Measurements from ENCODE around the gene ACAD8. TPM values are rescaled to one million over a fixed set of nuclear protein-coding genes. Genes with fewer than 3 reads are reported as not detected.
A peak's percentile ranks its signal among the peaks of the same experiment; 100 is the strongest.
"Not testable (repeated sequence)": the region's sequence is repeated elsewhere in the genome, so short reads cannot be mapped to it uniquely, and the experiment has no call there.

Gene ACAD8
- total and polyA plus RNA-seq, 4 donors = 25.9 to 53.5 (median 36.7) TPM

DNA sequence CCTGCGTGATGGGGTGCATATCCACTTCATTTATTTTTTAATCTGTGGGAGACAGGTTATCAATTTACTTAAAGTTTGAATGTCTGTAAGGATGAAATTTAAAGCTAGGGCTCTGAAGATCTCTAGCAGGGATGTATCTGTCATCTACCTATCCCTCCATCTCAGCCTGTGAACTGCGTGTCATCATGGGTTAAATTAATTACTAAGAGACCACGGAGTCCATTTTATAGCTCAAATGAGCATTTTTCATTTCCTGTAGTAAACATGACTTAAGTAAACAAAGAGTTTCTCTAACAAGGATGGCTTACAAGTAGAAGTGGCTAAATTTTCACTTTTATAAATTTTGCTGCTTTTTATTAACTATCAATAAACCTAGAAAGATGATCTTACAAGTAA is 19.9 kb downstream of the ACAD8 start:
- no peak overlapping the region for H3K27ac ChIP-seq (ENCODE audit: low read depth, low read length)
- no peak for DNase-seq (ENCODE audit: low read depth in 4 of 6, low spot score in 6 of 6)
- no peak overlapping the region for H3K4me3 ChIP-seq (ENCODE audit: low read depth, low read length)
- H3K27me3 ChIP-seq (ENCODE audit: control insufficient read depth, insufficient read depth, low read length) = peaks cover 64% of the 10 kb centered on the region
- peaks cover 20% of the 10 kb centered on the region for H3K4me1 ChIP-seq (ENCODE audit: control insufficient read depth, insufficient read depth, low read length)
- no peaks in the 10 kb centered on the region for H3K9me3 ChIP-seq (ENCODE audit: control insufficient read depth, insufficient read depth, low read length)
- WGBS (ENCODE audit: insufficient coverage) = no CpG with 5 or more reads among the region's 3 CpGs
- H3K36me3 ChIP-seq (ENCODE audit: control insufficient read depth, insufficient read depth, low read length) = no peaks in the 10 kb centered on the region

DNA sequence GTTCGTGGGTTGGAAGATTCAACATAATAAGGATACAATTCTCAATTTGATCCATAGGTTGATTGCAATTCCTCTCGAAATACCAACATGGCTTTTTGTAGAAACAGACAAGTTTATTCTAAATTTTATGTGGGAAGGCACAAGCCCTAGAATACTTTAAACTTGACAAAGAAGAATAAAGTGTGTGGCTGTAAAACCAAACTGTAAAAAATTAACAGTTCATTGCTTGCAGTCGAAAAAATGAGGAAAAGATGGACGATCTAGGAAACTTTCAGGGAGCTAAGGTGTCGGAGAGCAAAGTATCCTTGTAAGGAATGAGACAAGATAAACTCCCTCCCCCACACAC is 21.8 kb downstream of the ACAD8 start:
- Histone ChIP-seq H3K4me1 (ENCODE audit: control insufficient read depth, insufficient read depth, low read length) (peaks cover 20% of the 10 kb centered on the region), H3K4me3 (ENCODE audit: low read depth, low read length) (no peak overlapping the region), H3K27ac (ENCODE audit: low read depth, low read length) (no peak overlapping the region), H3K36me3 (ENCODE audit: control insufficient read depth, insufficient read depth, low read length) (no peaks in the 10 kb centered on the region), H3K27me3 (ENCODE audit: control insufficient read depth, insufficient read depth, low read length) (peaks cover 67% of the 10 kb centered on the region), H3K9me3 (ENCODE audit: control insufficient read depth, insufficient read depth, low read length) (no peaks in the 10 kb centered on the region)
- DNase-seq (ENCODE audit: low read depth in 4 of 6, low spot score in 6 of 6) = no peak
- WGBS (ENCODE audit: insufficient coverage) = no CpG with 5 or more reads among the region's 5 CpGs

DNA sequence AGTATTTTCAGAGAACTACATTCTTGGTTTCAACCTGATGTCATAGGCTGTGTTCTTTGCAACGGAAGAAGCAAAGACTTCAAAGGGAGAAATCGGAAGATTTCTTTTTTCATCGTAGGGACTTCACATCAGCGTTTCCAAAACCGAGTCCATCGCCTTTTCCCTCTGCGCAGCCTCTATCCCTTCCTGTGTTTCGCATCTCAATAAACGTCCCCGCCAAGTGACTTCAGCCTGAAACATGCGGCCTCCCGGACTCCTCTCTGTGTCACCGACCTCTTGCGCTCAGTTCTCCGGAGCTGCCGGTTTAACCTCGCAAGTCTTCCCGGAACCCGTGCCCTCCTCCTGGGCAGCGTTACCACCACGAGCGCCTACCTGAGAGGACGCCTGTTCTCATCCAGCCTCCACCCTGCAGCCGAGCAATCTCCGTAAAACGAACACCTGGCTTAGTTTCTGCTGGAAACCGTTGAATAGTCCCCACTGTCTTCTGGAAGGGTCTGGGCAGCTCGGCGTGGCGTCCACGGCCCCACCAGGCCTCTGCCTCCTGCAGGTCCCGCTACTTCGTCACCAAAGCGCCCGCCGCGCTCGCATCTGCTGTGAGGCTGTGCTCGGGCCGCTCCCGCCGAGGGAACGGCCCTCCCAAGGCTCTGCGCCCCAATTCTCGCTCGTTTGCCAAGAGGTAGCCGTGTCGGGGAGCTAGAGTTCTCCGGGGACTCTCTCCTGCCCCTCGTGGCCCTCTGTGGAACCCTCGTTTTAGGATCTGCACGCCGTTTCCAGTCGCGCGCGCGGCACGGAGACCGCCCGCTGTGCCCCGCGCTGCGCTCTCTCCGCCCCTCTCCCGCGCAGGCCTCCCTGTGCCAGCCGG is 22.4 kb downstream of the ACAD8 start, which contains the start of gene GLB1L3:
GLB1L3 (plus strand) TSS at position 846 of the 862 bp plus-strand sequence. CDS start 362 bp downstream, outside the sequence.
- under 1% methylated on average over 68 of the region's 68 CpGs for WGBS (ENCODE audit: insufficient coverage)
- Histone ChIP-seq H3K27me3 (ENCODE audit: control insufficient read depth, insufficient read depth, low read length) (peaks cover 67% of the 10 kb centered on the region), H3K4me1 (ENCODE audit: control insufficient read depth, insufficient read depth, low read length) (peaks cover 20% of the 10 kb centered on the region), H3K4me3 (ENCODE audit: low read depth, low read length) (peak within 1 kb of the TSS; percentile 40), H3K9me3 (ENCODE audit: control insufficient read depth, insufficient read depth, low read length) (no peaks in the 10 kb centered on the region), H3K27ac (ENCODE audit: low read depth, low read length) (no peak within 1 kb of the TSS), H3K36me3 (ENCODE audit: control insufficient read depth, insufficient read depth, low read length) (no peaks in the 10 kb centered on the region)
- DNase-seq (ENCODE audit: low read depth in 4 of 6, low spot score in 6 of 6) = peak in 4 of 6 donors; percentile 28 to 87 (median 60)

DNA sequence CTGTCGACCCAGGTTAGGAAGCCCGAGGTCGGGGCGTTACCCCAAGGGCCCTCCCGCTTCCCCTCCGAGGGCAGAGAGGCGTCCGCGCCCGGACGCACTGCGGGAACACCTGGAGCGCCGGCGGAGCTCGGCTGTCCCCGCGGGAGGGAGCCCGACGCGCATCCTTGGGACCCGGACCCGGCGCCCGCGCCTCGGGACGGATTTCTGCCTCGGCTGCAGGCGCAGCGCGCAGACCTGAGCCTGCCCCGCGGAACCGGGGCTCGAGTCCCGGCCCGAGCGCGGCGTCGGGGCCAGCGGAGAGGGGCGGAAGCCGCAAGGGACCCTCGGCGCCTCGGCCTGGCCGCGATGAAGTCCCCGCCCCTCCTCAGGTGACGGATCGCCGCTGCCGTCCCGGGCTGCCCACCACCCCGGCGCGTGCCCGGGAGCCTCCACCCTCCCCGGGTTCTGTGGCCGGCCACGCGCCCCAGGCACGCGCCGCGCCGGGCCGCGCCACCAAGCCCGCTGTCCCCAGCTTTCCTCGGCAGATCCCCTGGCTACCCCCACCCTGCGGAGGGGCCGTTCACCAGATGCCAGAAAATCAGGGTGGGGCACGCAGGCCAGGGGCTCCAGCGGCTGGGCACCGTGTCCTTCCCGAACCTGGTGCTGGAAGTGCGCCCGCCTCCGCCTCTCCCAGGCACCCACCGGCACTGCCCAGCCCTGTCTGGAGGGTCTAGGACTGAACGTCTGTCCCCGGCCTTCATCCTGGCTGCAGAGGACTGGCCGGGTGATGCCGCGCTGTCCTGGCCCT is 23.2 kb downstream of the ACAD8 start:
- H3K4me1 ChIP-seq (ENCODE audit: control insufficient read depth, insufficient read depth, low read length) = peaks cover 20% of the 10 kb centered on the region
- H3K27me3 ChIP-seq (ENCODE audit: control insufficient read depth, insufficient read depth, low read length) = peaks cover 66% of the 10 kb centered on the region
- WGBS (ENCODE audit: insufficient coverage) = under 1% methylated on average over 88 of the region's 88 CpGs
- no peak overlapping the region for H3K4me3 ChIP-seq (ENCODE audit: low read depth, low read length)
- DNase-seq (ENCODE audit: low read depth in 4 of 6, low spot score in 6 of 6) = peak in 1 of 6 donors; percentile 52
- H3K9me3 ChIP-seq (ENCODE audit: control insufficient read depth, insufficient read depth, low read length) = no peaks in the 10 kb centered on the region
- no peak overlapping the region for H3K27ac ChIP-seq (ENCODE audit: low read depth, low read length)
- H3K36me3 ChIP-seq (ENCODE audit: control insufficient read depth, insufficient read depth, low read length) = no peaks in the 10 kb centered on the region

DNA sequence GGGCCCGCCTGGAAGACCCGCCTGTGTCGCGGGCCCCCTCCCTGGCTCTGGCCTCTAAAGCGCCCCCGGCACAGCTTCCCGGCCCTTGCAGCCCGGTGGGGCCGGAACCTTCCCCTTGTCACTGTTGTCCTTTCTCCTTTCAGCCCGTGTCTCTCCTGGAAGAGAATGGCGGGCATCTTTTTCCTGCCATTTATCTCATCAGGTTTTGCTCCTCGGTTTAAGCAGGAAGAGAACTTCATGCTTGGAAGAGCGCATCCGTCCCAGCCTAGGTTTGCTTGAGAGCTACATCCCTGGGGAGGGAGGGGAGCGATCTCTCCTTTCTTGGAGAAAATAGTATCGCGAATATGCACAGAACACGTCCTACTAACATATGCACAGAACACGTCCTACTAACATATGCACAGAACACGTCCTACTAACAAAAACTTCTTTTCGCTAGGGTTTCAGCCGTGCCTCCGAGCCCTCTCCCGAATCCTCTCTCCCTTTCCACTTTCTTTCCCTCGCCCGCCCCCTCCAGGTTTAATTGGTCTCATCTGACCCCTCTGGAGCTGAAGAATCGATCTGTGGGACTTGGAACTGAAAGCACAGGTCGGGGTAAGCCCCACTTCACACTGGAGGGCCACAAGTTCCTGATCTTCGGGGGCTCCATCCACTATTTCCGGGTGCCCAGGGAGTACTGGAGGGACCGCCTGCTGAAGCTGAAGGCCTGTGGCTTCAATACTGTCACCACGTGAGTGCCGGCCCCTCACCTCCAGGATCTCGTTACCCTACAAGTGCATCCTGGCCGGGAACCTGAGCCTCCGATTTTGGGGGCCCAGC is 24.0 kb downstream of the ACAD8 start:
- H3K27me3 ChIP-seq (ENCODE audit: control insufficient read depth, insufficient read depth, low read length) = peaks cover 59% of the 10 kb centered on the region
- H3K9me3 ChIP-seq (ENCODE audit: control insufficient read depth, insufficient read depth, low read length) = no peaks in the 10 kb centered on the region
- no peak overlapping the region for H3K4me3 ChIP-seq (ENCODE audit: low read depth, low read length)
- H3K27ac ChIP-seq (ENCODE audit: low read depth, low read length) = no peak overlapping the region
- 16% methylated on average over 29 of the region's 36 CpGs for WGBS (ENCODE audit: insufficient coverage)
- peak in 2 of 6 donors; percentile 23 to 43 for DNase-seq (ENCODE audit: low read depth in 4 of 6, low spot score in 6 of 6)
- H3K4me1 ChIP-seq (ENCODE audit: control insufficient read depth, insufficient read depth, low read length) = peaks cover 23% of the 10 kb centered on the region
- no peaks in the 10 kb centered on the region for H3K36me3 ChIP-seq (ENCODE audit: control insufficient read depth, insufficient read depth, low read length)

DNA sequence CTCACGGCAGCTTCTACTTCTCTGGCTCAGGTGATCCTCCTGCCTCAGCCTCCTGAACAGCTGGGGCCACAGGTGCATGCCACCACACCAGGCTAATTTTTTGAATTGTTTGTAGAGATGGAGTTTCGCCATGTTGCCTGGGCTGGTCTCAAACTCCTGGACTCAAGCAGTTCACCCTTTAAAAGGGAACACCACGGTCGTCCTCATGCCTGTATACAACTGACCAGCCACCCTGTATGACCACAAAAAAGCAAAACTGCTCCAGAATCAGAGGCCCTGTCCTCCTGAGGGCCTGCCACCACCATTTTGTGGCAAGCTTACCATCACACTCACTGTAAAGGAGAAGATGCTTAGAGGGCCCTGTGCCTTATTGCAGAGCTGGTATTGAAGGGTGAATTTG is 25.0 kb downstream of the ACAD8 start:
- H3K27me3 ChIP-seq (ENCODE audit: control insufficient read depth, insufficient read depth, low read length) = peaks cover 49% of the 10 kb centered on the region
- no peaks in the 10 kb centered on the region for H3K36me3 ChIP-seq (ENCODE audit: control insufficient read depth, insufficient read depth, low read length)

DNA sequence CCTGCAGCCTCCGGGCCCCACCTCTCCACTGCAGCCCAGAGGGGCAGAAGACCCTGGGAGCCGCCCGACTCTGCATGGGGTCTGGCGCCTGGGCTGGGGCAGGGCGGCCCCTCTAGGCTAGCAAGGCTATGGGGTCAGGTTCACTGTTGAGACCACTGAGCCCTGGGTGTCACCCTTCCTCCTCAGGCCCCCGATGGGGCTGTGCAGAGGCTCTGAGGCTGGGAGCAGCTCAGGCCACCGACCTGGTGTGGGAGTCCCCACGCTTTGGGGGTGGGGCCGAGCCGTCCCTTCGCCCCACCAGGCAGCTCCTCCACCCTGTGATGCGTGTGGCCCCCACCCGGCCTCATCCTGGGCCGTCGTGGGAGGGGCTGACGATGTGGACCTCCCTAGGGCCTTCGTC is 28.3 kb downstream of the ACAD8 start:
- 60% methylated on average over 2 of the region's 17 CpGs for WGBS (ENCODE audit: insufficient coverage)
- Histone ChIP-seq H3K4me1 (ENCODE audit: control insufficient read depth, insufficient read depth, low read length) (peaks cover 17% of the 10 kb centered on the region), H3K27me3 (ENCODE audit: control insufficient read depth, insufficient read depth, low read length) (peaks cover 20% of the 10 kb centered on the region)
- DNase-seq (ENCODE audit: low read depth in 4 of 6, low spot score in 6 of 6); H3K4me3 ChIP-seq (ENCODE audit: low read depth, low read length); H3K36me3 ChIP-seq (ENCODE audit: control insufficient read depth, insufficient read depth, low read length); H3K27ac ChIP-seq (ENCODE audit: low read depth, low read length); H3K9me3 ChIP-seq (ENCODE audit: control insufficient read depth, insufficient read depth, low read length): not testable (repeated sequence)

More for the DNA sequence above, 25.0 kb downstream of the ACAD8 start:
- Histone ChIP-seq H3K27ac (ENCODE audit: low read depth, low read length) (no peak overlapping the region), H3K4me3 (ENCODE audit: low read depth, low read length) (no peak overlapping the region), H3K9me3 (ENCODE audit: control insufficient read depth, insufficient read depth, low read length) (no peaks in the 10 kb centered on the region), H3K4me1 (ENCODE audit: control insufficient read depth, insufficient read depth, low read length) (peaks cover 27% of the 10 kb centered on the region)
- WGBS (ENCODE audit: insufficient coverage) = 98% methylated on average over 4 of the region's 4 CpGs
- DNase-seq (ENCODE audit: low read depth in 4 of 6, low spot score in 6 of 6) = no peak

DNA sequence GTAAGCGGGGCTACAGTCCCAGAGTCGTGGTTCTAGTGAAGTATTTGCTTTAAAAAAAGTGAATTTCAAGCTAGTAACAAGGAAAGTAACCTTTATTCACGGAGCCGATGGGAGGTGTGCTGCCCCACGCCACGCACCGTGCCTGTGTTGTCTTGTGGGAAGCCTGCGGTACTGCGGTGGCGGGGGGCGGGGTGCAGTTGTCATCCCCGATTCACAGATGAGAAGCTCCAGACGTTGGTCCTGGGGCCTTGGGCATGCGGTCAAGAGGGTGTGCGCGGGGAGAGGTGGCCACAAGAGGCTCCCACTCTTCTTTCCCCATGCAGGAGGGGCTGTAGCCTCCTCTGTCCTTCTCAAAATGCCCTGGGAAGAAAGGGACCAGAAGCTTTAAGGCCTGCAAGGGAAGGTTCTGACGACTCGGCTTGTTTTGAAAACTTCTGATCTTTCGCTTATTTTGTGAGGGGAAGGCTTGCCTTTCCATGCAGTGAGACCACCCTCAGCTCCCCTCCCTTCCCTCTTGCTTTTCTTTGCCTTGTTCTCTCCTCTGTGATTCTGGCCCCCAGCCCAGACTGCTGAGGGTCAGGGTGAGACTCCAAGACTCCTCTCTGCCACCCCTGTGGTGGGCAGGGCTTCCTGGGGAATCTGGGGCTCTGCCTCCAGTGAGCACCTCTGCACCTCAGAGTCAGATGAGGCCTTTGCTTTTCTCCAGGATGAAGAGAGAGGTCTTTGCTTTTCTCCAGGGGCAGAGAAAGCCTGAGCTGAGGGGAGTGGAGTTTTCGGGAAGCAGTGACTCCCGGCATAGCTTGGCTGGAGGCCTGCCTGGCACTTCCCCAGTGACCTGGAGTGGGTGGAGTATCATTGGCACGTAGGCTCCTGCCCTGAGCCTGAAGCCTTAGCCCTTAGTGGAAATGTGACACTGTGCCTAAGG is 29.0 kb downstream of the ACAD8 start:
- DNase-seq (ENCODE audit: low read depth in 4 of 6, low spot score in 6 of 6) = peak in 1 of 6 donors; percentile 25
- no peak overlapping the region for H3K27ac ChIP-seq (ENCODE audit: low read depth, low read length)
- WGBS (ENCODE audit: insufficient coverage) = 82% methylated on average over 17 of the region's 22 CpGs
- peaks cover 12% of the 10 kb centered on the region for H3K27me3 ChIP-seq (ENCODE audit: control insufficient read depth, insufficient read depth, low read length)
- peaks cover 12% of the 10 kb centered on the region for H3K4me1 ChIP-seq (ENCODE audit: control insufficient read depth, insufficient read depth, low read length)
- H3K9me3 ChIP-seq (ENCODE audit: control insufficient read depth, insufficient read depth, low read length) = no peaks in the 10 kb centered on the region
- no peaks in the 10 kb centered on the region for H3K36me3 ChIP-seq (ENCODE audit: control insufficient read depth, insufficient read depth, low read length)
- no peak overlapping the region for H3K4me3 ChIP-seq (ENCODE audit: low read depth, low read length)

All from spinal cord (tissue), 10 donors.